Keratinocyte (primary cell): ENCODE data around the gene ARL5A. TPM values are rescaled to one million over a fixed set of nuclear protein-coding genes. Genes with fewer than 3 reads are reported as not detected.

Source experiments
- DNase-seq: peaks from one replicate; pipeline ENCODE4 v3.0.0-alpha.2; 2011; ENCODE audit warnings: low read depth, missing footprints, low spot score
- FAIRE-seq: peaks from 2 replicates; lab custom pipeline; 2011; peaks lifted over from hg19 to GRCh38; lab: Jason Lieb, UNC
- H2AFZ ChIP-seq: 2 replicates; pipeline ENCODE4 v1.6.0; 2012; ENCODE audit warnings: low read length, control low read depth, inconsistent platforms; ENCODE audit not compliant: control insufficient read depth
- H3K27ac ChIP-seq: 2 replicates; pipeline ENCODE4 v1.5.1; 2011; ENCODE audit warnings: low read length; ENCODE audit not compliant: control insufficient read depth, insufficient read depth
- H3K27me3 ChIP-seq: 3 replicates; pipeline ENCODE4 v1.6.0; 2011; ENCODE audit warnings: low read length; ENCODE audit not compliant: control insufficient read depth, insufficient read depth; ENCODE audit errors: extremely low read depth
- H3K36me3 ChIP-seq, 2 experiments: 2 replicates in 1 of 2; 3 replicates in 1 of 2; pipeline ENCODE4 v1.5.1; 2011; ENCODE audit warnings: low read length in 2 of 2, mild to moderate bottlenecking in 1 of 2; ENCODE audit not compliant: control insufficient read depth in 2 of 2, insufficient read depth in 2 of 2; ENCODE audit errors: extremely low read depth in 1 of 2
- H3K4me1 ChIP-seq: 3 replicates; pipeline ENCODE4 v1.5.1; 2011; ENCODE audit warnings: low read length; ENCODE audit not compliant: control insufficient read depth, insufficient read depth; ENCODE audit errors: extremely low read depth
- H3K4me2 ChIP-seq: 3 replicates; pipeline ENCODE4 v1.6.0; 2011; ENCODE audit warnings: low read depth, low read length; ENCODE audit not compliant: control insufficient read depth, insufficient read depth; ENCODE audit errors: extremely low read depth
- H3K4me3 ChIP-seq, 3 experiments: fragments of 200-600 bp in 1 of 3; sonication (generic) in 1 of 3; 2 replicates in 2 of 3; 3 replicates in 1 of 3; pipeline ENCODE4 v1.5.1; 2011 to 2016; ENCODE audit warnings: low read length in 3 of 3, mild to moderate bottlenecking in 3 of 3, control low read depth in 2 of 3, inconsistent platforms in 1 of 3, low read depth in 1 of 3, mixed read lengths in 1 of 3, mixed run types in 1 of 3, moderate library complexity in 1 of 3; ENCODE audit not compliant: control insufficient read depth in 2 of 3, insufficient read depth in 2 of 3; ENCODE audit errors: extremely low read depth in 1 of 3
- H3K79me2 ChIP-seq: 2 replicates; pipeline ENCODE4 v1.6.0; 2012; ENCODE audit warnings: low read length; ENCODE audit not compliant: control insufficient read depth, insufficient read depth
- H3K9ac ChIP-seq: 3 replicates; pipeline ENCODE4 v1.6.0; 2011; ENCODE audit warnings: low read length; ENCODE audit not compliant: control insufficient read depth, insufficient read depth; ENCODE audit errors: extremely low read depth
- H3K9me1 ChIP-seq: 3 replicates; pipeline ENCODE4 v1.6.0; 2011; ENCODE audit warnings: low read length; ENCODE audit not compliant: control insufficient read depth, insufficient read depth; ENCODE audit errors: extremely low read depth
- H3K9me3 ChIP-seq: 2 replicates; pipeline ENCODE4 v1.5.1; 2012; ENCODE audit warnings: low read depth, low read length; ENCODE audit not compliant: control insufficient read depth
- H4K20me1 ChIP-seq: 3 replicates; pipeline ENCODE4 v1.6.0; 2011; ENCODE audit warnings: low read length; ENCODE audit not compliant: control insufficient read depth, insufficient read depth; ENCODE audit errors: extremely low read depth
- CTCF ChIP-seq, 3 experiments: IDR thresholded peaks in 1 of 3; conservative IDR thresholded peaks in 1 of 3; optimal IDR thresholded peaks in 1 of 3; 2 replicates in 2 of 3; 3 replicates in 1 of 3; pipeline versions ENCODE3 to v1.5.1; 2011; ENCODE audit warnings: low read length in 3 of 3, mild to moderate bottlenecking in 3 of 3, moderate library complexity in 2 of 3, control low read depth in 1 of 3, inconsistent platforms in 1 of 3; ENCODE audit not compliant: insufficient read depth in 2 of 3; ENCODE audit errors: extremely low read depth in 1 of 3
- EZH2 ChIP-seq: IDR thresholded peaks from one replicate; pipeline ENCODE4 v1.6.1; 2012; ENCODE audit warnings: inconsistent platforms, mild to moderate bottlenecking, low read length, moderate library complexity
- dilution Hi-C: fragments of 300-500 bp; cut with MboI; formaldehyde crosslinking; loops from one replicate; pipeline ENCODE4 v1.7.0; 2020; ENCODE audit warnings: low sequenced_read_pairs; ENCODE audit not compliant: extremely low pct_ligation_motif_present
- polyA plus RNA-seq, 5 experiments: library from polyadenylated mRNA; depleted of rRNA in 3 of 5; stranded (reverse) in 3 of 5; stranded (forward) in 1 of 5; unstranded in 1 of 5; fragments of >200 nt; gene quantifications; 1 replicate in 1 of 5; 2 replicates in 3 of 5; 3 replicates in 1 of 5; pipeline versions ENCODE4 v1.2.1 to v1.2.3, GENCODE V29; 2011 to 2012; ENCODE audit warnings: missing spikeins in 2 of 5, low read depth in 1 of 5, low replicate concordance in 1 of 5

ARL5A gene
- polyA plus RNA-seq, 1 donor (not counting 4 experiments of a cell fraction or from before 2014, with no cell fraction given) = 25.5 TPM

GRCh38 chr2:151754253-151754897 lies 73.8 kb downstream of the ARL5A start:
- Histone ChIP-seq H2AFZ (no peak overlapping the region), H3K4me1 (no peaks in the 10 kb centered on the region), H3K4me3 (no peak overlapping the region), H3K9me1 (no peaks in the 10 kb centered on the region), H3K9ac (no peak overlapping the region), H3K79me2 (no peaks in the 10 kb centered on the region), H3K4me2 (no peak overlapping the region), H4K20me1 (no peaks in the 10 kb centered on the region), H3K9me3 (no peaks in the 10 kb centered on the region), H3K27ac (no peak overlapping the region), H3K36me3 (no peaks in the 10 kb centered on the region), H3K27me3 (no peaks in the 10 kb centered on the region)
- no peak for DNase-seq
- FAIRE-seq = no peak
- dilution Hi-C loops = no loop called here
- no peak for TF ChIP-seq CTCF (optimal IDR thresholded peaks at IDR 0.05 in 1 of 3, IDR thresholded peaks at IDR 0.05 in 1 of 3, conservative IDR thresholded peaks at IDR 0.05 in 1 of 3; ENCODE audit: extremely low read depth in 1 of 3, insufficient read depth in 2 of 3, low read length in 3 of 3)
- TF ChIP-seq EZH2 = no peak

GRCh38 chr2:151753540-151753939 lies 74.7 kb downstream of the ARL5A start:
- Histone ChIP-seq H3K79me2 (no peaks in the 10 kb centered on the region), H3K9me3 (no peaks in the 10 kb centered on the region), H3K9ac (no peak overlapping the region), H3K27ac (no peak overlapping the region), H3K4me3 (no peak overlapping the region), H3K4me2 (no peak overlapping the region), H3K36me3 (no peaks in the 10 kb centered on the region), H3K27me3 (no peaks in the 10 kb centered on the region), H3K9me1 (no peaks in the 10 kb centered on the region), H2AFZ (no peak overlapping the region), H4K20me1 (no peaks in the 10 kb centered on the region), H3K4me1 (no peaks in the 10 kb centered on the region)
- no peak for TF ChIP-seq CTCF (optimal IDR thresholded peaks at IDR 0.05 in 1 of 3, IDR thresholded peaks at IDR 0.05 in 1 of 3, conservative IDR thresholded peaks at IDR 0.05 in 1 of 3; ENCODE audit: extremely low read depth in 1 of 3, insufficient read depth in 2 of 3, low read length in 3 of 3)
- no peak for TF ChIP-seq EZH2
- dilution Hi-C loops = no loop called here
- DNase-seq (no peak), FAIRE-seq (no peak)

Other genes with a start within 250 kb of the ARL5A start
- gene NEB, start 93.9 kb downstream of the ARL5A start, polyA plus RNA-seq = 0.16 to 1.5 TPM (median 0.67 TPM) in 3 replicates